ENCODE results near the gene ECI1.
"Not testable (repeated sequence)": the region's sequence is repeated elsewhere in the genome, so short reads cannot be mapped to it uniquely, and the experiment has no call there.

ECI1 gene

DNA sequence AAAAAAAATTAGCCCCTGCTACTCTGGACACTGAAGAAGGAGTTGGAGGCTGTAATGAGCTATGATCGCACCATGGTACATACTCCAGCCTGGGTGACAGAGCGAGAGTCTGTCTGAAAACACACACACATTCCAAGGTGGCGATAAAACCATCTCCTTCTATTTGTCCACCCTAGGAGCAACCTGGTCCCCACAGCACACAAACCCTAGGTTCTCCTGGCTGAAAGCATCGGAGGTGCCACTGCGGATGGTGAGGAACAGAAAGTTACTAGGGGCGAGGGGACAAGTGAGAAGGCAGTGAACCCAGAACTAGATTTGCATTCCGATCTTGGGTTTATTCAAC lies 1.4 kb upstream of the ECI1 start:
- no peak for DNase-seq

- peak; percentile 22 for DNase-seq
These were observed 613 bp downstream of the ECI1 start for GRCh38 chr16:2250652-2251295.

DNA sequence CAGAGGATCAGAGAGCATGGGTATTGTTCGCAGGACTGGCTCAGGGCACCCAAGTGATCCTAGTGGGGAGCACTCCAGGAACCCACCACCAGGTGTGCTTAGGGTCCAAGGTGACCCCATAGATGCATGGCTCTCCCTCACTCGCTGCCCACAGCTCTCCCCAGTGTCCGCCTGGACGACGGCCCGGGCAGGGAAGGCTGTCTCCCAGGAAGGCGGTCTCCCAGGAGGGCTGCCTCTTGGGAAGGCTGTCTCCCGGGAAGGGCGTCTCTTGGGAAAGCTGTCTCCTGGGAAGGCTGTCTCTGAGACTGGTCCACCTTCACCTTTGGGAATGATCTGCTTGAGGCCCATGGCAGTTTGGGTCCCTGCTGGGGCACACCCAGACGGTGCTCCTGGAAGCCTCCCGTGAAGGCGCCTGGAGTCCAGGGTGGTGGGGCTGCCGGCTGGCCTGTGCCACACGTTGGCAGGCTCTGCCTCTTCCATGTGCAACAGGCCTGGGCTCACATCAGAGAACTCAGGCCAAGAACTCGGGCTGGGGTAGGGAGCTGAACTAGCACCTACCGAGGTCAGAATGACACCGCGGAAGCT lies 5.0 kb downstream of the ECI1 start:
- no peak for DNase-seq

DNA sequence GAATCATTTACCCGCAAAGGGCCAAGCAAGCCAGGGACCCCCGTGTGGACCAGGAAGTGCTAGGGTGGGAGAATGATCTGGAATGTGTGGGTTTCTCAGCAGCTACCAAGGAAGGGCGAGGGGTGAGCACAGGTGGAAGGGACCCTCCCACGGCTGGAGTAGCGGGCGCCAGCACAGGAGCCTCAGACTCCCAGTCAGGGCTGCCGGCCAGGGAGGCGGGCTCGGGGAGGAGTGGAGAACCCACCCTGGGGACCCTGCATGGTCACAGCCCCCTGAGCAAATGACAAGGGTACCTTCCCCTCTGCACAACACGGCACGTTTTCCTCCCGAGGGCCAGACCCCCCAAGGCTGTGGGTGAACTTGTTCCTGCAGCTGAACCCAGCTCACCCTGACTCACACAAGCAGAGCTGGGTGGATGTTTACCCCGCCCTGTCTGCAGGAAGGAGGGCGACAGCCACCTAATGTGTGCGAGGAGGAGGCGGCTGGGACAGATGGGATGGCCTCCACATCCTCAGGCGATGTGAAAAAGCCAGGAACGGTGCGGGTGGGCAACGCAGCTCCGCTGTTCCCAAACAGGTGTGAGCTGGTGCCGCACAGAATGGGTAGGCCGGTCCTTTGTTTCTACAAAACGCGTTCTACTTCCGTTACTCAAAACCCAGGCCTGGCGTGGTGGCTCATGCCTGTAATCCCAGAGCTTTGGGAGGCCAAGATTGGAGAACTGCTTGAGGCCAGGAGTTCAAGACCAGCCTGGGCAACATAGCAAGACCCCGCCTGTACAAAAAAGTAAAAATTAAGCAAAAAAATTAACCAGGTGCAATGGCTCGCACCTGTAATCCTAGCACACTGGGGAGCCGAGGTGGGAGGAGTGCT lies 6.2 kb downstream of the ECI1 start:
- no peak for DNase-seq

DNA sequence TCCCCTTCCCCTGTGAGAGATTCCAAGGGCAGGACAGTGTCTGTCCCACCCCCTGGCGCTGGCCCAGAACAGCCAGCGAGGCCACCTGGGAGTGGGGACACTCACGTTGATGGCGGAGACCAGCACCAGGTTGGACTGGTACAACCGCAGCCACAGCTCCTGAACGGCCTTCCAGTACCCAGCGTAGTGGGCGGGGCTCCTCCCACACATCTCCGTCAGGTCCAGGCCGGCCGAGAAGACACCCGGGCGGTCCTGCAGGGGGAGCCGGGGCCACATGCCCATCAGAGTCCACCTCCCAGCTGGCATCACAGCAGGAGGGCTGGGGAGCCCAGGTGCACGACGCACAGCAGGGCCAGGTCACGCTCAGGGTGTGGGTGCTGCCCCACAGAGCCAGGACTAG lies 7.1 kb downstream of the ECI1 start:
- DNase-seq, result no peak

- DNase-seq, result no peak
These were observed 7.6 kb downstream of the ECI1 start for GRCh38 chr16:2243781-2244180.

GRCh38 chr16:2243031-2243528 lies 8.3 kb downstream of the ECI1 start:
- DNase-seq, result no peak

- DNase-seq, result no peak
These were observed 8.8 kb downstream of the ECI1 start for GRCh38 chr16:2242598-2242997.

DNA sequence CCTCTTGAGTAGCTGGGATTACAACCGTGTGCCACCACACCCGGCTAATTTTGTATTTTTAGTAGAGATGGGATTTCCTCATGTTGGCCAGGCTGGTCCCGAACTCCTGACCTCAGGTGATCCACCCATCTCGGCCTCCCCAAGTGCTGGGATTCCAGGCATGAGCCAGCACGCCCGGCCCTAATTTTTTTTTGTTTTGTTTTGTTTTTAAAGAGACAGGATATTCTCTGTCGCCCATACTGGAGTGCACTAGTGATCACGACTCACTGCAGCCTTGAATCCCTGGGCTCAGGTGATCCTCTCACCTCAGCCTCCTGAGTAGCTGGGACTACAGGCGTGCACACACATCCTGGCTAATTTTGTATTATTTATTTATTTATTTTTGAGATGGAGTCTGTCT lies 11.1 kb downstream of the ECI1 start:
- not testable (repeated sequence) for DNase-seq

GRCh38 chr16:2238838-2239675 lies 12.3 kb downstream of the ECI1 start:
- no peak for DNase-seq

DNA sequence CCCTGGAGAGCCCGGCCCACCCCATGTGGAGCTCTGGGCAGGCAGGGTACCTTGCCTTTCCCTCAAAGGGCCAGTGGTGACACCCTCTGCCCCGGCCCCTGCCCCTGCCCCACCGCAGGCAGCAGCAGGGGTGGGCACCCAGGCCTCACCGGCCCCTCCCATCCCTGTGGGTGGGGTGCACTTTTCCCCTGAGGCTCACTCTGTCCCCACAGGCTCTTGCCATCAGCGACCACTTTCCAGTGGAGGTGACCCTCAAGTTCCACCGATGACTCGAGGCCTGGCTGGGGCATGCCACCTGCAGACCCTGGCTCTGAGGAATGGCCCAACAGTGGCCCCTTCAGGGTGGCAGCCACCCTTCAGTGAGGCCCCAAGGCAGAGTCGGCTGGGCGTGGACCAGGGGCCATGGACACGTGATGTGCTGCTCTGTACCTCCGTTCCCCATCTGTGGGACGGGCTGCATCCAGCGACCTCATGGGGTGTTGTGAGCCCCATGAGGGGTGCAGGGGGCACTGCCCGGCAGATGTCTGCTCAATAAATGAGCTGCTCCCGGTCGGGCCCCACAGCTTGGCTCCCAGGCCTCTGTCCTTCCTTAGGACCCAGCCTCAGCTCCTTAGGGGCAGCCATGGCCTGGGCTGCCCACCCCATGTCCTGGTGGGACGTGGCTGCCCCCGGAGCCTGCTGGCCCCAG lies 13.1 kb downstream of the ECI1 start:
- no peak for DNase-seq

DNA sequence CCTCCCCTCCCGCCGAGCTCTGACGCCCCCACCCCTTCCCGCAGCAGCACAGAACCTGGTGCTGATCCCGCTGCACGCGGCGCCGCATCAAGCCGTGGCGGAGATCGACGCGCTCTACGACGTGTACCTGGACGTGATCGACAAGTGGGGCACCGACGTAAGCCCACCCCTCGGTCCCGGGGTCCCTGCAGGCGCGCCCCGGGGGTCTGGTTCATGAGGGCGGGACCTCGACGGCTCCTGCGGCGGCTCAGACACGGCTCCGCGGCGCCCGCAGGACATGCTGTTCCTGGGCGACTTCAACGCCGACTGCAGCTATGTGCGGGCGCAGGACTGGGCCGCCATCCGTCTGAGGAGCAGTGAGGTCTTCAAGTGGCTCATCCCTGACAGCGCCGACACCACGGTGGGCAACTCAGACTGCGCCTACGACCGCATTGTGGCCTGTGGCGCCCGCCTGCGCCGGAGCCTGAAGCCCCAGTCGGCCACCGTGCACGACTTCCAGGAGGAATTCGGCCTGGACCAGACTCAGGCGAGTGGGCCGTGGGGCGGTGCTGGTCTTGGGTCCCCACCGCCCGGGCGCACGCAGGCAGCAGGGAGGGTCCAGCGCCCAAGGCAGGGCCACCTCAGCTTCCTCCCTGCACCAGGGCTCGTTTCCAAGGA lies 13.8 kb downstream of the ECI1 start:
- DNase-seq, result no peak

DNA sequence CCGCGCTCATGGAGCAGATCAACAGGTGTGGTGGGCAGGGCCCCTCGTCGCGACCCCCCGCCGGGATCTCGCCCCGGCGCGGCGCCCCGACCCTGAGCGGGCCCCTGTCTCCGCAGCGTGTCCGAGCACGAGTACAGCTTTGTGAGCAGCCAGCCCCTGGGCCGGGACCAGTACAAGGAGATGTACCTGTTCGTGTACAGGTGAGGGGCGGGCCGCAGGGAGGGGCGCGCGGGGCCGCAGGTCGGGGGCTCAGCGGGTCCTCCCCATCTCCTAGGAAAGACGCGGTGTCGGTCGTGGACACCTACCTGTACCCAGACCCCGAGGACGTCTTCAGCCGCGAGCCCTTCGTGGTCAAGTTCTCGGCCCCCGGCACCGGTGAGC lies 14.3 kb downstream of the ECI1 start:
- DNase-seq, result no peak

GRCh38 chr16:2236337-2237101 lies 14.9 kb downstream of the ECI1 start, which contains the start of gene DNASE1L2:
Gene DNASE1L2, plus strand, starts transcription at chr16:2236444. Its CDS starts 373 bp downstream, at chr16:2236817.
- peak; percentile 29 for DNase-seq

- no peak for DNase-seq
These were observed 15.6 kb downstream of the ECI1 start for GRCh38 chr16:2235695-2236336.

DNA sequence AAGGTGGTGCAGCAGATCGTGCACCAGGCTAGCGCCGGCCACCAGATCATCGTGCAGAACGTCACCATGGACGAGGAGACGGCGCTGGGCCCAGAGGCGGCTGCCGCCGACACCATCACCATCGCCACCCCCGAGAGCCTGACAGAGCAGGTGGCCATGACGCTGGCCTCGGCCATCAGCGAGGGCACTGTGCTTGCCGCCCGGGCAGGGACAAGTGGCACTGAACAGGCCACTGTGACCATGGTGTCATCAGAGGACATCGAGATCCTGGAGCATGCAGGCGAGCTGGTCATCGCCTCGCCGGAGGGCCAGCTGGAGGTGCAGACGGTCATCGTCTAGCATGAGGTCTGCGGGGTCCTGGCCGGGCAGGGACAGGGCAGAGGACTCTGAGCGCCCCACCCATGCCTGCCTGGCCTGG lies 16.1 kb downstream of the ECI1 start:
- no peak for DNase-seq

- no peak for DNase-seq
These were observed 16.6 kb downstream of the ECI1 start for GRCh38 chr16:2234813-2235170.

DNA sequence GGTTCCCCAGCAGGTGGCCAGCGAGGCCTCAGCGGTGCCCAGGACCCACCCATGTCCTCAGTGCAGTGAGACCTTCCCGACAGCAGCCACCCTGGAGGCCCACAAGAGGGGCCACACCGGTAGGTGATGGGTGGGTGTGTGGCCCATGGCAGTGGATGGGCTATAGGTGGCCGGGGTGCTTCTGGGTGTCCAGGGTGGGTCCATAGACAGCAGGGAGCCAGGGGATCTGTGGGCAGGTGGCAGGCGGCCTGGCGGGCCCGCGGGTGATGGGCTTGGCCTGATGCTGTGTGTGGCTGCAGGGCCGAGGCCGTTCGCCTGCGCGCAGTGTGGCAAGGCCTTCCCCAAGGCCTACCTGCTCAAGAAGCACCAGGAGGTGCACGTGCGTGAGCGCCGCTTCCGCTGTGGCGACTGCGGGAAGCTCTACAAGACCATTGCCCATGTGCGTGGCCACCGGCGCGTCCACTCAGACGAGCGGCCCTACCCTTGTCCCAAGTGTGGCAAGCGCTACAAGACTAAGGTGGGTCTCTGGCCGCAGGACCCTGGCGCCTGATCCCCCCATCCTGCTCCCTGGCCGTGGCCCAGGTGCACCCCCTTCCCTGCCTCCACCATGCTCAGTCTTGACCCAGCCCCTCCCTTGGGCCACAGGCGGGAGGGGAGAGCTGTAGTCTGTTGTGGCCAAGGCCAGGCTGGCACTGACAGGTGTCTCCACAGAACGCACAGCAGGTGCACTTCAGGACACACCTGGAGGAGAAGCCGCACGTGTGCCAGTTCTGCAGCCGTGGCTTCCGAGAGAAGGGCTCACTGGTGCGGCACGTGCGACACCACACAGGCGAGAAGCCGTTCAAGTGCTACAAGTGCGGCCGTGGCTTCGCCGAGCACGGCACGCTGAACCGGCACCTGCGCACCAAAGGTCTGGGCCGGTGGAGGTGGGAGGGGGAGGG lies 17.2 kb downstream of the ECI1 start:
- no peak for DNase-seq

All from fibroblast of skin of scalp (primary cell).